ENCODE results near the gene BBOX1. TPM values are rescaled to one million over a fixed set of nuclear protein-coding genes. Genes with fewer than 3 reads are reported as not detected.

BBOX1 gene
- total and polyA plus RNA-seq, 2 donors (not counting 3 experiments of a cell fraction or from before 2014, with no cell fraction given), result not detected

DNA sequence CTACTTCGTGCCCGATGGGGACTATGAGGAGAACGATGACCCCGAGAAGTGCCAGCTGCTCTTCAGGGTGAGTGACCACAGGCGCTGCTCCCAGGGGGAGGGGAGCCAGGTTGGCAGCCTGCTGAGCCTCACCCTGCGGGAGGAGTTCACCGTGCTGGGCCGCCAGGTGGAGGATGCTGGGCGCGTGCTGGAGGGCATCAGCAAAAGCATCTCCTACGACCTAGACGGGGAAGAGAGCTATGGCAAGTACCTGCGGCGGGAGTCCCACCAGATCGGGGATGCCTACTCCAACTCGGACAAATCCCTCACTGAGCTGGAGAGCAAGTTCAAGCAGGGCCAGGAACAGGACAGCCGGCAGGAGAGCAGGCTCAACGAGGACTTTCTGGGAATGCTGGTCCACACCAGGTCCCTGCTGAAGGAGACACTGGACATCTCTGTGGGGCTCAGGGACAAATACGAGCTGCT is 46.0 kb upstream of the BBOX1 start:
- H2AFZ ChIP-seq (ENCODE audit: low read depth, low read length), result no peak overlapping the region
- H3K4me1 ChIP-seq (ENCODE audit: control insufficient read depth, extremely low read depth, insufficient read depth, low read length), result no peaks in the 10 kb centered on the region
- ChIA-PET CTCF (no interaction called here), POLR2A (no interaction called here)
- dilution Hi-C loops (cut with MboI; ENCODE audit: extremely low pct_ligation_motif_present, low sequenced_read_pairs), result no loop called here
- H4K20me1 ChIP-seq (replicated peaks; ENCODE audit: control insufficient read depth, extremely low read depth, insufficient read depth, low read length), result no peaks in the 10 kb centered on the region
- BruUV-seq (replicated peaks), result no TSS peak
- TF ChIP-seq MYC (IDR thresholded peaks at IDR 0.05; ENCODE audit: low read depth, low read length), result no peak
- TF ChIP-seq FOS (IDR thresholded peaks at IDR 0.05; ENCODE audit: borderline replicate concordance, insufficient read depth, low read length), result no peak
- no peak for TF ChIP-seq POLR2AphosphoS5 (IDR thresholded peaks at IDR 0.05; ENCODE audit: insufficient read depth, low read depth, low read length)
- no peak for TF ChIP-seq EZH2 (IDR thresholded peaks at IDR 0.05; ENCODE audit: borderline replicate concordance, low read depth, low read length, severe bottlenecking)
- TF ChIP-seq, protein P1, sequence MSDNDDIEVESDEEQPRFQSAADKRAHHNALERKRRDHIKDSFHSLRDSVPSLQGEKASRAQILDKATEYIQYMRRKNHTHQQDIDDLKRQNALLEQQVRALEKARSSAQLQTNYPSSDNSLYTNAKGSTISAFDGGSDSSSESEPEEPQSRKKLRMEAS (IDR thresholded peaks at IDR 0.05; ENCODE audit: insufficient read depth, insufficient read length), result no peak
- TF ChIP-seq JUN (IDR thresholded peaks at IDR 0.05; ENCODE audit: borderline replicate concordance, insufficient read depth, insufficient read length, low read depth), result no peak
- no peak for TF ChIP-seq POLR2A (IDR thresholded peaks at IDR 0.05; ENCODE audit: low read depth, low read length)
- TF ChIP-seq, protein P2, sequence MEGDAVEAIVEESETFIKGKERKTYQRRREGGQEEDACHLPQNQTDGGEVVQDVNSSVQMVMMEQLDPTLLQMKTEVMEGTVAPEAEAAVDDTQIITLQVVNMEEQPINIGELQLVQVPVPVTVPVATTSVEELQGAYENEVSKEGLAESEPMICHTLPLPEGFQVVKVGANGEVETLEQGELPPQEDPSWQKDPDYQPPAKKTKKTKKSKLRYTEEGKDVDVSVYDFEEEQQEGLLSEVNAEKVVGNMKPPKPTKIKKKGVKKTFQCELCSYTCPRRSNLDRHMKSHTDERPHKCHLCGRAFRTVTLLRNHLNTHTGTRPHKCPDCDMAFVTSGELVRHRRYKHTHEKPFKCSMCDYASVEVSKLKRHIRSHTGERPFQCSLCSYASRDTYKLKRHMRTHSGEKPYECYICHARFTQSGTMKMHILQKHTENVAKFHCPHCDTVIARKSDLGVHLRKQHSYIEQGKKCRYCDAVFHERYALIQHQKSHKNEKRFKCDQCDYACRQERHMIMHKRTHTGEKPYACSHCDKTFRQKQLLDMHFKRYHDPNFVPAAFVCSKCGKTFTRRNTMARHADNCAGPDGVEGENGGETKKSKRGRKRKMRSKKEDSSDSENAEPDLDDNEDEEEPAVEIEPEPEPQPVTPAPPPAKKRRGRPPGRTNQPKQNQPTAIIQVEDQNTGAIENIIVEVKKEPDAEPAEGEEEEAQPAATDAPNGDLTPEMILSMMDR (IDR thresholded peaks at IDR 0.05; ENCODE audit: extremely low read depth in 1 of 2, insufficient read depth in 1 of 2, low read depth in 1 of 2, low read length in 2 of 2), result no peak
- no peak for TF ChIP-seq GATA2 (IDR thresholded peaks at IDR 0.05; ENCODE audit: insufficient read depth, insufficient read length, low read depth, low read length)
- no peak overlapping the region for H3K9ac ChIP-seq (replicated peaks; ENCODE audit: extremely low read depth, insufficient read depth, low read length)
- H3K9me1 ChIP-seq (replicated peaks; ENCODE audit: control insufficient read depth, extremely low read depth, insufficient read depth, low read length), result no peaks in the 10 kb centered on the region
- DNase-seq (ENCODE audit: low read depth, low spot score) (no peak), FAIRE-seq (no peak)
- intact Hi-C loops (cut with micrococcal nuclease), result no loop called here
- no peak overlapping the region for H3K4me3 ChIP-seq (replicated peaks in 1 of 3; ENCODE audit: insufficient read depth in 1 of 3, low read depth in 1 of 3, low read length in 3 of 3)
- no peaks in the 10 kb centered on the region for H3K79me2 ChIP-seq (ENCODE audit: control insufficient read depth, insufficient read depth, low read length)
- no peaks in the 10 kb centered on the region for H3K27me3 ChIP-seq (ENCODE audit: control insufficient read depth in 2 of 2, insufficient read depth in 2 of 2, low read length in 2 of 2)
- no peaks in the 10 kb centered on the region for H3K36me3 ChIP-seq (ENCODE audit: control insufficient read depth in 2 of 2, extremely low read depth in 1 of 2, insufficient read depth in 2 of 2, low read length in 2 of 2)
- H3K4me2 ChIP-seq (ENCODE audit: insufficient read depth, low read length), result no peak overlapping the region
- H3K9me3 ChIP-seq (replicated peaks; ENCODE audit: control insufficient read depth, insufficient read depth, low read length), result no peaks in the 10 kb centered on the region
- H3K27ac ChIP-seq (ENCODE audit: insufficient read depth, low read depth, low read length), result no peak overlapping the region
